Measurements from ENCODE around the gene FOXP2.

The FOXP2 gene

GRCh38 chr7:114657279-114657678, 242.7 kb downstream of the FOXP2 start:
- no peaks in the 10 kb centered on the region for H3K36me3 Mint-ChIP-seq (ENCODE audit: insufficient read depth)
- no peak overlapping the region for H3K27ac Mint-ChIP-seq (ENCODE audit: low read depth)
- no peaks in the 10 kb centered on the region for H3K9me3 Mint-ChIP-seq
- H3K27me3 Mint-ChIP-seq: peaks cover 10% of the 10 kb centered on the region
- H3K4me3 Mint-ChIP-seq: no peak overlapping the region
- H3K4me1 Mint-ChIP-seq: no peaks in the 10 kb centered on the region
- DNase-seq (ENCODE audit: low spot score in 2 of 2) (no peak), ATAC-seq (replicated peaks; ENCODE audit: extremely low read depth, poor library complexity, severe bottlenecking) (no peak)

- ATAC-seq (replicated peaks; ENCODE audit: extremely low read depth, poor library complexity, severe bottlenecking) (no peak), DNase-seq (ENCODE audit: low spot score in 2 of 2) (no peak)
- Mint-ChIP-seq H3K9me3 (no peaks in the 10 kb centered on the region), H3K36me3 (ENCODE audit: insufficient read depth) (no peaks in the 10 kb centered on the region), H3K4me3 (no peak overlapping the region), H3K27ac (ENCODE audit: low read depth) (no peak overlapping the region), H3K27me3 (peaks cover 10% of the 10 kb centered on the region), H3K4me1 (no peaks in the 10 kb centered on the region)
Measured at GRCh38 chr7:114658216-114658615, 243.6 kb downstream of the FOXP2 start.

GRCh38 chr7:114659409-114660125, 245.0 kb downstream of the FOXP2 start:
- Mint-ChIP-seq H3K27me3 (peaks cover 10% of the 10 kb centered on the region), H3K27ac (ENCODE audit: low read depth) (no peak overlapping the region), H3K4me1 (no peaks in the 10 kb centered on the region), H3K9me3 (no peaks in the 10 kb centered on the region), H3K4me3 (no peak overlapping the region), H3K36me3 (ENCODE audit: insufficient read depth) (no peaks in the 10 kb centered on the region)
- ATAC-seq (replicated peaks; ENCODE audit: extremely low read depth, poor library complexity, severe bottlenecking) (no peak), DNase-seq (ENCODE audit: low spot score in 2 of 2) (no peak)

GRCh38 chr7:114660126-114660486, 245.5 kb downstream of the FOXP2 start:
- DNase-seq (ENCODE audit: low spot score in 2 of 2): no peak
- ATAC-seq (replicated peaks; ENCODE audit: extremely low read depth, poor library complexity, severe bottlenecking): no peak
- no peak overlapping the region for H3K4me3 Mint-ChIP-seq
- no peak overlapping the region for H3K27ac Mint-ChIP-seq (ENCODE audit: low read depth)
- no peaks in the 10 kb centered on the region for H3K9me3 Mint-ChIP-seq
- H3K36me3 Mint-ChIP-seq (ENCODE audit: insufficient read depth): no peaks in the 10 kb centered on the region
- no peaks in the 10 kb centered on the region for H3K4me1 Mint-ChIP-seq
- H3K27me3 Mint-ChIP-seq: peaks cover 10% of the 10 kb centered on the region

- ATAC-seq (replicated peaks; ENCODE audit: extremely low read depth, poor library complexity, severe bottlenecking) (no peak), DNase-seq (ENCODE audit: low spot score in 2 of 2) (no peak)
- Mint-ChIP-seq H3K4me3 (no peak overlapping the region), H3K27ac (ENCODE audit: low read depth) (no peak overlapping the region), H3K36me3 (ENCODE audit: insufficient read depth) (no peaks in the 10 kb centered on the region), H3K27me3 (peaks cover 10% of the 10 kb centered on the region), H3K4me1 (no peaks in the 10 kb centered on the region), H3K9me3 (no peaks in the 10 kb centered on the region)
Measured at GRCh38 chr7:114660753-114661152, 246.1 kb downstream of the FOXP2 start.

GRCh38 chr7:114662002-114662677, 247.5 kb downstream of the FOXP2 start:
- ATAC-seq (replicated peaks; ENCODE audit: extremely low read depth, poor library complexity, severe bottlenecking) (no peak), DNase-seq (ENCODE audit: low spot score in 2 of 2) (no peak)
- H3K9me3 Mint-ChIP-seq: no peaks in the 10 kb centered on the region
- no peaks in the 10 kb centered on the region for H3K4me1 Mint-ChIP-seq
- H3K4me3 Mint-ChIP-seq: no peak overlapping the region
- H3K27me3 Mint-ChIP-seq: peaks cover 10% of the 10 kb centered on the region
- H3K27ac Mint-ChIP-seq (ENCODE audit: low read depth): no peak overlapping the region
- H3K36me3 Mint-ChIP-seq (ENCODE audit: insufficient read depth): no peaks in the 10 kb centered on the region

- Mint-ChIP-seq H3K27ac (ENCODE audit: low read depth) (no peak overlapping the region), H3K4me3 (no peak overlapping the region)
- DNase-seq (ENCODE audit: low spot score in 2 of 2): no peak
Measured at GRCh38 chr7:114663502-114663901, 248.9 kb downstream of the FOXP2 start.

GRCh38 chr7:114670676-114671075, 256.1 kb downstream of the FOXP2 start:
- H3K27ac Mint-ChIP-seq (ENCODE audit: low read depth): no peak overlapping the region
- no peaks in the 10 kb centered on the region for H3K4me1 Mint-ChIP-seq
- DNase-seq (ENCODE audit: low spot score in 2 of 2): no peak
- H3K27me3 Mint-ChIP-seq: no peaks in the 10 kb centered on the region
- H3K9me3 Mint-ChIP-seq: no peaks in the 10 kb centered on the region
- ATAC-seq (replicated peaks; ENCODE audit: extremely low read depth, poor library complexity, severe bottlenecking): no peak
- no peaks in the 10 kb centered on the region for H3K36me3 Mint-ChIP-seq (ENCODE audit: insufficient read depth)
- H3K4me3 Mint-ChIP-seq: no peak overlapping the region

More at GRCh38 chr7:114663502-114663901, 248.9 kb downstream of the FOXP2 start:
- Mint-ChIP-seq H3K36me3 (ENCODE audit: insufficient read depth) (no peaks in the 10 kb centered on the region), H3K27me3 (no peaks in the 10 kb centered on the region), H3K9me3 (no peaks in the 10 kb centered on the region), H3K4me1 (no peaks in the 10 kb centered on the region)
- no peak for ATAC-seq (replicated peaks; ENCODE audit: extremely low read depth, poor library complexity, severe bottlenecking)

- ATAC-seq (replicated peaks; ENCODE audit: extremely low read depth, poor library complexity, severe bottlenecking) (no peak), DNase-seq (ENCODE audit: low spot score in 2 of 2) (no peak)
- Mint-ChIP-seq H3K27ac (ENCODE audit: low read depth) (no peak overlapping the region), H3K4me3 (no peak overlapping the region), H3K4me1 (no peaks in the 10 kb centered on the region), H3K27me3 (no peaks in the 10 kb centered on the region), H3K9me3 (no peaks in the 10 kb centered on the region), H3K36me3 (ENCODE audit: insufficient read depth) (no peaks in the 10 kb centered on the region)
Measured at GRCh38 chr7:114671563-114672123, 257.0 kb downstream of the FOXP2 start.

GRCh38 chr7:114678116-114678515, 263.5 kb downstream of the FOXP2 start:
- H3K4me1 Mint-ChIP-seq: no peaks in the 10 kb centered on the region
- H3K9me3 Mint-ChIP-seq: no peaks in the 10 kb centered on the region
- ATAC-seq (replicated peaks; ENCODE audit: extremely low read depth, poor library complexity, severe bottlenecking) (no peak), DNase-seq (ENCODE audit: low spot score in 2 of 2) (no peak)
- H3K4me3 Mint-ChIP-seq: no peak overlapping the region
- no peaks in the 10 kb centered on the region for H3K27me3 Mint-ChIP-seq
- H3K27ac Mint-ChIP-seq (ENCODE audit: low read depth): no peak overlapping the region
- H3K36me3 Mint-ChIP-seq (ENCODE audit: insufficient read depth): no peaks in the 10 kb centered on the region

GRCh38 chr7:114687238-114687637, 272.6 kb downstream of the FOXP2 start:
- Mint-ChIP-seq H3K36me3 (ENCODE audit: insufficient read depth) (no peaks in the 10 kb centered on the region), H3K4me1 (no peaks in the 10 kb centered on the region), H3K9me3 (no peaks in the 10 kb centered on the region), H3K27me3 (no peaks in the 10 kb centered on the region), H3K4me3 (no peak overlapping the region), H3K27ac (ENCODE audit: low read depth) (no peak overlapping the region)
- DNase-seq (ENCODE audit: low spot score in 2 of 2) (no peak), ATAC-seq (replicated peaks; ENCODE audit: extremely low read depth, poor library complexity, severe bottlenecking) (no peak)

GRCh38 chr7:114688443-114689055, 273.9 kb downstream of the FOXP2 start:
- H3K9me3 Mint-ChIP-seq: no peaks in the 10 kb centered on the region
- ATAC-seq (replicated peaks; ENCODE audit: extremely low read depth, poor library complexity, severe bottlenecking): no peak

GRCh38 chr7:114689406-114689805, 274.8 kb downstream of the FOXP2 start:
- no peak for DNase-seq (ENCODE audit: low spot score in 2 of 2)
- Mint-ChIP-seq H3K27ac (ENCODE audit: low read depth) (no peak overlapping the region), H3K27me3 (no peaks in the 10 kb centered on the region), H3K36me3 (ENCODE audit: insufficient read depth) (no peaks in the 10 kb centered on the region), H3K9me3 (no peaks in the 10 kb centered on the region), H3K4me1 (no peaks in the 10 kb centered on the region), H3K4me3 (no peak overlapping the region)
- ATAC-seq (replicated peaks; ENCODE audit: extremely low read depth, poor library complexity, severe bottlenecking): no peak

More at GRCh38 chr7:114688443-114689055, 273.9 kb downstream of the FOXP2 start:
- no peaks in the 10 kb centered on the region for H3K4me1 Mint-ChIP-seq
- H3K27ac Mint-ChIP-seq (ENCODE audit: low read depth): no peak overlapping the region
- no peak for DNase-seq (ENCODE audit: low spot score in 2 of 2)
- no peak overlapping the region for H3K4me3 Mint-ChIP-seq
- no peaks in the 10 kb centered on the region for H3K36me3 Mint-ChIP-seq (ENCODE audit: insufficient read depth)
- H3K27me3 Mint-ChIP-seq: no peaks in the 10 kb centered on the region
